ENCODE results near the gene ZFP57.
A peak's percentile ranks its signal among the peaks of the same experiment; 100 is the strongest.

ZFP57 gene

GRCh38 chr6:29655658-29656057 is 25.3 kb downstream of the ZFP57 start:
- DNase-seq (no peak), ATAC-seq (replicated peaks) (no peak)
- peaks cover 27 to 42% of the 10 kb centered on the region in 2 donors for H3K27me3 Mint-ChIP-seq
- no peaks in the 10 kb centered on the region for H3K9me3 Mint-ChIP-seq
- no peaks in the 10 kb centered on the region for H3K36me3 Mint-ChIP-seq
- H3K4me3 Mint-ChIP-seq, result no peak overlapping the region
- H3K27ac Mint-ChIP-seq, result no peak overlapping the region
- peaks cover 4 to 9% of the 10 kb centered on the region in 2 donors for H3K4me1 Mint-ChIP-seq

- Mint-ChIP-seq H3K27me3 (peaks cover 21 to 34% of the 10 kb centered on the region in 2 donors), H3K27ac (no peak overlapping the region), H3K4me1 (peaks cover 7 to 18% of the 10 kb centered on the region in 2 donors), H3K4me3 (no peak overlapping the region), H3K36me3 (no peaks in the 10 kb centered on the region), H3K9me3 (no peaks in the 10 kb centered on the region)
- ATAC-seq (replicated peaks) (no peak), DNase-seq (no peak)
Observed at GRCh38 chr6:29653452-29654038, 27.4 kb downstream of the ZFP57 start.

- no peaks in the 10 kb centered on the region for H3K36me3 Mint-ChIP-seq
Observed at GRCh38 chr6:29652198-29652584, 28.8 kb downstream of the ZFP57 start.

GRCh38 chr6:29651413-29652197 is 29.3 kb downstream of the ZFP57 start:
- Mint-ChIP-seq H3K36me3 (no peaks in the 10 kb centered on the region), H3K27ac (no peak overlapping the region), H3K9me3 (no peaks in the 10 kb centered on the region), H3K27me3 (peaks cover 9 to 20% of the 10 kb centered on the region in 2 donors), H3K4me3 (no peak overlapping the region), H3K4me1 (peaks cover 7 to 18% of the 10 kb centered on the region in 2 donors)
- ATAC-seq (replicated peaks) (no peak), DNase-seq (no peak)

More at GRCh38 chr6:29652198-29652584, 28.8 kb downstream of the ZFP57 start:
- Mint-ChIP-seq H3K27ac (no peak overlapping the region), H3K4me1 (peaks cover 7 to 18% of the 10 kb centered on the region in 2 donors), H3K4me3 (no peak overlapping the region), H3K9me3 (no peaks in the 10 kb centered on the region), H3K27me3 (peaks cover 10 to 25% of the 10 kb centered on the region in 2 donors)
- ATAC-seq (replicated peaks) (no peak), DNase-seq (no peak)

- ATAC-seq (replicated peaks) (peak; percentile 96 to 97), DNase-seq (peak; percentile 95)
- Mint-ChIP-seq H3K27ac (peak overlapping the region; percentile 100), H3K27me3 (peaks cover 4 to 8% of the 10 kb centered on the region in 2 donors), H3K4me1 (peaks cover 7 to 18% of the 10 kb centered on the region in 2 donors), H3K36me3 (no peaks in the 10 kb centered on the region), H3K9me3 (no peaks in the 10 kb centered on the region), H3K4me3 (peak overlapping the region; percentile 97 to 98)
Observed at GRCh38 chr6:29649701-29650673, 31.0 kb downstream of the ZFP57 start.

- Mint-ChIP-seq H3K36me3 (no peaks in the 10 kb centered on the region), H3K9me3 (no peaks in the 10 kb centered on the region), H3K27ac (no peak overlapping the region), H3K4me3 (no peak overlapping the region), H3K27me3 (no peaks in the 10 kb centered on the region), H3K4me1 (peaks cover 7 to 18% of the 10 kb centered on the region in 2 donors)
- ATAC-seq (replicated peaks) (no peak), DNase-seq (no peak)
Observed at GRCh38 chr6:29647927-29648642, 32.9 kb downstream of the ZFP57 start.

- ATAC-seq (replicated peaks), result peak; percentile 16 to 33
- Mint-ChIP-seq H3K27me3 (no peaks in the 10 kb centered on the region), H3K9me3 (no peaks in the 10 kb centered on the region), H3K4me3 (no peak overlapping the region), H3K4me1 (peaks cover 7 to 9% of the 10 kb centered on the region in 2 donors), H3K36me3 (no peaks in the 10 kb centered on the region), H3K27ac (peak overlapping the region; percentile 33)
- DNase-seq, result no peak
Observed at GRCh38 chr6:29641430-29642148, 39.4 kb downstream of the ZFP57 start.

- H3K27ac Mint-ChIP-seq, result no peak overlapping the region
Observed at GRCh38 chr6:29637247-29637646, 43.7 kb downstream of the ZFP57 start.

GRCh38 chr6:29633534-29633905 is 47.4 kb downstream of the ZFP57 start:
- ATAC-seq (replicated peaks) (peak; percentile 1 to 10), DNase-seq (no peak)
- no peaks in the 10 kb centered on the region for H3K9me3 Mint-ChIP-seq
- no peaks in the 10 kb centered on the region for H3K36me3 Mint-ChIP-seq
- peak overlapping the region; percentile 87 to 92 for H3K4me3 Mint-ChIP-seq
- H3K4me1 Mint-ChIP-seq, result peaks cover 35 to 65% of the 10 kb centered on the region in 2 donors
- no peaks in the 10 kb centered on the region for H3K27me3 Mint-ChIP-seq
- H3K27ac Mint-ChIP-seq, result peak overlapping the region; percentile 87

More at GRCh38 chr6:29637247-29637646, 43.7 kb downstream of the ZFP57 start:
- ATAC-seq (replicated peaks) (no peak), DNase-seq (no peak)
- Mint-ChIP-seq H3K4me1 (peaks cover 23 to 37% of the 10 kb centered on the region in 2 donors), H3K4me3 (no peak overlapping the region), H3K36me3 (no peaks in the 10 kb centered on the region), H3K27me3 (no peaks in the 10 kb centered on the region), H3K9me3 (no peaks in the 10 kb centered on the region)

GRCh38 chr6:29632789-29633533 is 48.0 kb downstream of the ZFP57 start, which contains the start of gene GABBR1:
GABBR1 (minus strand) TSS chr6:29633183; CDS start chr6:29632385, 798 bp downstream.
- Mint-ChIP-seq H3K27ac (peak within 1 kb of the TSS; percentile 94), H3K9me3 (no peaks in the 10 kb centered on the region), H3K27me3 (no peaks in the 10 kb centered on the region), H3K36me3 (no peaks in the 10 kb centered on the region), H3K4me1 (peaks cover 37 to 70% of the 10 kb centered on the region in 2 donors), H3K4me3 (peak within 1 kb of the TSS; percentile 87 to 92)
- DNase-seq (peak; percentile 63), ATAC-seq (replicated peaks) (peak; percentile 81 to 83)

- DNase-seq (peak; percentile 37), ATAC-seq (replicated peaks) (peak; percentile 36 to 56)
- Mint-ChIP-seq H3K4me3 (peak overlapping the region; percentile 87 to 92), H3K4me1 (peaks cover 36 to 70% of the 10 kb centered on the region in 2 donors), H3K36me3 (no peaks in the 10 kb centered on the region), H3K27me3 (no peaks in the 10 kb centered on the region), H3K27ac (peak overlapping the region; percentile 31), H3K9me3 (no peaks in the 10 kb centered on the region)
Observed at GRCh38 chr6:29631860-29632731, 48.9 kb downstream of the ZFP57 start.

Measured in stimulated activated naive B cell treated with anti-CD40 and anti-IgM and Interleukin-4, amounts not matched to agents 10 μg/mL and 1 μg/mL and 100 μg/mL, for 72 hours (primary cell).